WTC11 (cell line): ENCODE measurements around the gene FBXL13. TPM values are rescaled to one million over a fixed set of nuclear protein-coding genes. Genes with fewer than 3 reads are reported as not detected.

Source experiments
- ATAC-seq: fragments of 200-7000 bp; cut with Tn5 transposase; 2 replicates; pipeline ENCODE4 v1.10.0; 2021; ENCODE audit warnings: mild to moderate bottlenecking, moderate library complexity
- CTCF ChIA-PET: fragments of 300-600 bp; sonication (Branson Sonifier 250); formaldehyde crosslinking; loops from one replicate; lab custom pipeline; 2021; ENCODE audit warnings: antibody characterized with exemption; lab: Charles Lee
- POLR2A ChIA-PET: fragments of 350-600 bp; sonication (Branson Sonifier 250); formaldehyde crosslinking; loops from one replicate; lab custom pipeline; 2021; ENCODE audit warnings: antibody characterized with exemption; lab: Charles Lee
- DNase-seq: peaks from one replicate; pipeline ENCODE4 v3.0.0; 2021; ENCODE audit warnings: low spot score
- H3K27ac Mint-ChIP-seq: 2 replicates; pipeline ENCODE4 v1.8.0; 2021; ENCODE audit warnings: mixed read lengths
- H3K27me3 Mint-ChIP-seq: 2 replicates; pipeline ENCODE4 v1.8.0; 2021; ENCODE audit warnings: low read depth, mild to moderate bottlenecking, moderate library complexity, mixed read lengths
- H3K36me3 Mint-ChIP-seq: 2 replicates; pipeline ENCODE4 v1.8.0; 2021; ENCODE audit warnings: mixed read lengths
- H3K4me1 Mint-ChIP-seq: 2 replicates; pipeline ENCODE4 v1.8.0; 2022; ENCODE audit warnings: mixed read lengths
- H3K4me3 Mint-ChIP-seq: 2 replicates; pipeline ENCODE4 v1.8.0; 2021; ENCODE audit warnings: mild to moderate bottlenecking, moderate library complexity, mixed read lengths
- H3K9me3 Mint-ChIP-seq: 2 replicates; pipeline ENCODE4 v1.8.0; 2021; ENCODE audit warnings: mixed read lengths
- AFF4 ChIP-seq: sonication (generic); formaldehyde crosslinking; IDR thresholded peaks from 2 replicates; pipeline ENCODE4 v1.8.1; 2023; ENCODE audit warnings: mild to moderate bottlenecking, missing genetic modification reagents, borderline replicate concordance
- AR ChIP-seq: fragments of 250-450 bp; sonication (Bioruptor Pico); IDR thresholded peaks from 2 replicates; pipeline ENCODE4 v1.9.0; 2021; ENCODE audit warnings: mild to moderate bottlenecking
- ATF1 ChIP-seq: sonication (generic); formaldehyde crosslinking; IDR thresholded peaks from 2 replicates; pipeline ENCODE4 v1.8.1; 2023; ENCODE audit warnings: mild to moderate bottlenecking, moderate library complexity, missing genetic modification reagents
- E2F5 ChIP-seq: sonication (generic); formaldehyde crosslinking; IDR thresholded peaks from 2 replicates; pipeline ENCODE4 v1.8.1; 2022; ENCODE audit warnings: mild to moderate bottlenecking, moderate library complexity, missing genetic modification reagents
- FOXP1 ChIP-seq: sonication (generic); formaldehyde crosslinking; IDR thresholded peaks from 2 replicates; pipeline ENCODE4 v1.8.0; 2022; ENCODE audit warnings: missing genetic modification reagents, mild to moderate bottlenecking, moderate library complexity, borderline replicate concordance
- FOXP4 ChIP-seq: sonication (generic); formaldehyde crosslinking; IDR thresholded peaks from 2 replicates; pipeline ENCODE4 v1.8.0; 2022; ENCODE audit warnings: mild to moderate bottlenecking, missing genetic modification reagents
- GRHL2 ChIP-seq: fragments of 250-450 bp; sonication (Bioruptor Pico); IDR thresholded peaks from 2 replicates; pipeline ENCODE4 v1.8.0; 2022; ENCODE audit warnings: mild to moderate bottlenecking, moderate library complexity; ENCODE audit not compliant: insufficient replicate concordance, severe bottlenecking
- IRF1 ChIP-seq: sonication (generic); formaldehyde crosslinking; IDR thresholded peaks from 2 replicates; pipeline ENCODE4 v1.8.0; 2023; ENCODE audit warnings: missing genetic modification reagents
- JAZF1 ChIP-seq: fragments of 250-450 bp; sonication (Bioruptor Pico); IDR thresholded peaks from 2 replicates; pipeline ENCODE4 v1.9.0; 2021; ENCODE audit warnings: moderate library complexity, mild to moderate bottlenecking, inconsistent platforms
- NFE2L1 ChIP-seq: sonication (generic); formaldehyde crosslinking; IDR thresholded peaks from 2 replicates; pipeline ENCODE4 v1.8.1; 2023; ENCODE audit warnings: missing genetic modification reagents
- NR1H2 ChIP-seq: sonication (generic); formaldehyde crosslinking; IDR thresholded peaks from 2 replicates; pipeline ENCODE4 v1.9.0; 2021; ENCODE audit warnings: mild to moderate bottlenecking, moderate library complexity, missing genetic modification reagents
- PRRX2 ChIP-seq: fragments of 250-450 bp; sonication (Bioruptor Pico); IDR thresholded peaks from 2 replicates; pipeline ENCODE4 v1.8.0; 2021; ENCODE audit warnings: mild to moderate bottlenecking
- RELA ChIP-seq: sonication (generic); formaldehyde crosslinking; IDR thresholded peaks from 2 replicates; pipeline ENCODE4 v1.8.1; 2022; ENCODE audit warnings: missing genetic modification reagents, mild to moderate bottlenecking, borderline replicate concordance
- SOX15 ChIP-seq: fragments of 250-450 bp; sonication (Bioruptor Pico); IDR thresholded peaks from 2 replicates; pipeline ENCODE4 v1.9.0; 2021; ENCODE audit warnings: mild to moderate bottlenecking
- STAT6 ChIP-seq: sonication (generic); formaldehyde crosslinking; conservative IDR thresholded peaks from 2 replicates; pipeline ENCODE4 v1.8.1; 2023; ENCODE audit warnings: mild to moderate bottlenecking, low read depth, missing genetic modification reagents, moderate library complexity
- USF2 ChIP-seq: sonication (generic); formaldehyde crosslinking; IDR thresholded peaks from 2 replicates; pipeline ENCODE4 v1.8.1; 2023; ENCODE audit warnings: mild to moderate bottlenecking, missing genetic modification reagents, moderate library complexity
- ZNF532 ChIP-seq: fragments of 250-450 bp; sonication (Bioruptor Pico); IDR thresholded peaks from 2 replicates; pipeline ENCODE4 v1.9.0; 2021; ENCODE audit warnings: mild to moderate bottlenecking, borderline replicate concordance
- total RNA-seq: library from RNA; stranded (reverse); gene quantifications from 3 replicates; pipeline ENCODE4 v1.2.3, GENCODE V29; 2021

The FBXL13 gene
- total RNA-seq, 1 experiment from 2014 or later = 1.7 TPM

- H3K4me1 Mint-ChIP-seq = no peaks in the 10 kb centered on the region
- CTCF ChIA-PET = interaction anchor here (1.7 kb wide), 1 partner anchor 188 kb away, joined by 4 read pairs; no protein-coding TSS in a partner anchor
- ATAC-seq (no peak), DNase-seq (no peak)
- H3K27ac Mint-ChIP-seq = no peak overlapping the region
- no peak for TF ChIP-seq AFF4 (CRISPR knock-in tag)
- no peak for TF ChIP-seq JAZF1
- no peak for TF ChIP-seq IRF1 (CRISPR knock-in tag)
- no peak for TF ChIP-seq GRHL2 (CRISPR knock-in tag)
- no peak for TF ChIP-seq FOXP1 (CRISPR knock-in tag)
- TF ChIP-seq FOXP4 (CRISPR knock-in tag) = no peak
- no peak for TF ChIP-seq PRRX2
- TF ChIP-seq RELA (CRISPR knock-in tag) = no peak
- no peak for TF ChIP-seq E2F5 (CRISPR knock-in tag)
- TF ChIP-seq ATF1 = no peak
- TF ChIP-seq ZNF532 (CRISPR knock-in tag) = no peak
- TF ChIP-seq NR1H2 (CRISPR knock-in tag) = no peak
- no peak for TF ChIP-seq AR (CRISPR knock-in tag)
- no peak for TF ChIP-seq USF2 (CRISPR knock-in tag)
- TF ChIP-seq SOX15 = no peak
- no peak for TF ChIP-seq NFE2L1 (CRISPR knock-in tag)
- no peak for TF ChIP-seq STAT6 (CRISPR knock-in tag)
- no peak overlapping the region for H3K4me3 Mint-ChIP-seq
- H3K36me3 Mint-ChIP-seq = no peaks in the 10 kb centered on the region
- no peaks in the 10 kb centered on the region; the same call in 1 of the 2 replicates for H3K27me3 Mint-ChIP-seq
- no peaks in the 10 kb centered on the region for H3K9me3 Mint-ChIP-seq
- POLR2A ChIA-PET = no interaction called here
Measured at GRCh38 chr7:102873470-102874165, 201.0 kb downstream of the FBXL13 start.
